Pancreas (tissue), 10 donors: ENCODE results near the gene PTPRD. TPM values are rescaled to one million over a fixed set of nuclear protein-coding genes. Genes with fewer than 3 reads are reported as not detected.

ENCODE experiments used
- ATAC-seq, 4 donors: fragments of 200-7000 bp; cut with Tn5 transposase; one replicate each; pipeline versions ENCODE4 v1.8.0 to v1.9.1; 2020; ENCODE audit warnings: mild to moderate bottlenecking in 4 of 4, moderate library complexity in 4 of 4
- DNase-seq, 6 donors: peaks; one replicate each; pipeline ENCODE4 v3.0.0-alpha.2; 2020
- FAIRE-seq: peaks from 2 replicates; lab custom pipeline; 2012; peaks lifted over from hg19 to GRCh38; lab: Jason Lieb, UNC
- H3K27ac ChIP-seq, 4 donors: fragments of 200-600 bp; sonication (generic); 1 replicate in 3 of 4; 2 replicates in 1 of 4; pipeline versions ENCODE4 v1.5.0 to v1.8.0; 2020
- H3K27me3 ChIP-seq, 4 donors: fragments of 200-600 bp; one replicate each; pipeline ENCODE4 v1.8.0; 2021
- H3K36me3 ChIP-seq, 3 donors: fragments of 200-600 bp; sonication (generic) in 1 of 3; one replicate each; pipeline versions ENCODE4 v1.5.0 to v1.8.0; 2020 to 2021
- H3K4me1 ChIP-seq, 3 donors: fragments of 200-600 bp; one replicate each; pipeline ENCODE4 v1.8.0; 2021
- H3K4me3 ChIP-seq, 4 donors: fragments of 200-600 bp; sonication (generic) in 2 of 4; one replicate each; pipeline versions ENCODE4 v1.5.0 to v1.8.0; 2020 to 2021
- H3K9me3 ChIP-seq, 4 donors: fragments of 200-600 bp; one replicate each; pipeline ENCODE4 v1.8.0; 2021
- CTCF ChIP-seq, 4 donors: fragments of 200-600 bp; sonication (generic) in 3 of 4; IDR thresholded peaks; one replicate each; pipeline versions ENCODE4 v1.5.0 to v1.8.0; 2021; ENCODE audit warnings: antibody characterized with exemption in 4 of 4
- WGBS, 2 donors: extraction: QIAGEN DNeasy Blood & Tissue Kit; methylation state at CpG; one replicate each; pipeline ENCODE4 v1.1.7; 2013; 5-methylcytosine and 5-hydroxymethylcytosine counted together
- intact Hi-C, 3 donors: fragments of 100-400 bp; cut with DNase I; formaldehyde crosslinking; loops; one replicate each; pipeline versions ENCODE4 v1.11.1 to v1.14.2; 2022
- polyA plus RNA-seq, 2 donors: library from polyadenylated mRNA; stranded (reverse); fragments of 200-250 nt; gene quantifications; one replicate each; pipeline ENCODE4 v1.2.3, GENCODE V29; 2013
- total RNA-seq, 6 donors: library from RNA; stranded (reverse); fragmentation: NEBNext Ultra II Directional in 4 of 6; extraction: Animal tissue kit (Norgen Biotek cat#: 25700) in 4 of 6; gene quantifications; one replicate each; pipeline versions ENCODE4 v1.2.1 to v1.2.4, GENCODE V29; 2021 to 2023
- donor health status: healthy with polysubstance abuse.
- donor health status: DM: no; HTN: no; CAD: no; lungs with moderate emphysema.
- donor health status: DM: no; HTN: no; CAD: no.
- donor health status: control.
- donor health status: control.
- donor health status: Bipolar disorder and iron deficiency.
- donor health status: DM: yes; HTN: yes; CAD: no.
- donor health status: DM: no; HTN: no; CAD: no.
- donor health status: DM: no; HTN: no; CAD: no.
- donor health status: DM: yes; HTN: yes; CAD: no.

Gene PTPRD
- total and polyA plus RNA-seq, 8 donors, result 2.1 to 21.7 (median 5.1) TPM

DNA sequence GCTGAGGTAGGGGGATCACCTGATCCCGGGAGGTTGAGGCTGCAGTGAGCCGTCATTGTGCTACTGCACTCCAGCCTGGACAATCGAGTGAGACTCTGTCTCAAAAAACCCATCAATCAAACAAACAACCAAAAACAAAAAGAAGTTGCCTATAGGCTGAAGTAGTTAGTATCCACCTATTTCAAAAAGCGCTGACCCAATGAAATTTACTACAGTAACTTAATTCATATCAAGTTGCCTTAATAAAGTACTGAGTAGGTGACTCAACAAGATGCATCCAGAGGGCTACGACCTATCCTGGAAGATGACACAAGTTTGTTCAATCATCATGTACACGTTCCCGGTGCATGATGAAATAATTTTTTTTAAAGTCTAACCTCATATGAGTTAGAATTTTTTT is 2164.6 kb downstream of the PTPRD start:
- Histone ChIP-seq H3K4me1 (no peaks in the 10 kb centered on the region), H3K4me3 (no peak overlapping the region), H3K9me3 (no peaks in the 10 kb centered on the region), H3K36me3 (no peaks in the 10 kb centered on the region), H3K27ac (no peak overlapping the region), H3K27me3 (no peaks in the 10 kb centered on the region)
- FAIRE-seq (no peak), ATAC-seq (no peak), DNase-seq (no peak)
- TF ChIP-seq CTCF (IDR thresholded peaks at IDR 0.05), result no peak
- 80 to 97% methylated on average over 7 of the region's 7 CpGs for WGBS, 2 donors
- intact Hi-C loops, result no loop called here

DNA sequence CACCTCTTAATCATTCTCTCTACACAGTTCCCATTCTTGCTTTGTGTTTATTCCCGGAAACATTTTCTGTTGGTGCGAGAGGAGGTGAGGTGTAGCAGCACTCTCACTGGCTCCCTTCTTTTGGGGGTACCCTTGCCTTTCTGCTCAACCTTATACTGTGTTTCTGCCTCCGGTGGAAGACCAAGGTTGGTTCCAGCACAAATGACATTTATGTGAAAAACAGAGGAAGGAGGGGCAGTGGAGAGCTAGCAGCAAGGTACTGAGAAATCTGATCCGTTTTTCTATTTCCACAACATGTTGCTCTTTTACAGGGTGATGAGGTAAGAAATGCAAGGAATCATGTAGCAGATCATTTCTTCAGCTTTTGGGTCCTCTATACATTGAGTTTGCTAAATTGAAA is 2165.2 kb downstream of the PTPRD start:
- Histone ChIP-seq H3K9me3 (no peaks in the 10 kb centered on the region), H3K36me3 (no peaks in the 10 kb centered on the region), H3K4me3 (no peak overlapping the region), H3K27me3 (no peaks in the 10 kb centered on the region), H3K4me1 (no peaks in the 10 kb centered on the region), H3K27ac (no peak overlapping the region)
- TF ChIP-seq CTCF (IDR thresholded peaks at IDR 0.05), result no peak
- no peak for ATAC-seq
- WGBS, 2 donors, result 66 to 76% methylated on average over 4 of the region's 4 CpGs
- intact Hi-C loops, result no loop called here
- no peak for DNase-seq
- no peak for FAIRE-seq

DNA sequence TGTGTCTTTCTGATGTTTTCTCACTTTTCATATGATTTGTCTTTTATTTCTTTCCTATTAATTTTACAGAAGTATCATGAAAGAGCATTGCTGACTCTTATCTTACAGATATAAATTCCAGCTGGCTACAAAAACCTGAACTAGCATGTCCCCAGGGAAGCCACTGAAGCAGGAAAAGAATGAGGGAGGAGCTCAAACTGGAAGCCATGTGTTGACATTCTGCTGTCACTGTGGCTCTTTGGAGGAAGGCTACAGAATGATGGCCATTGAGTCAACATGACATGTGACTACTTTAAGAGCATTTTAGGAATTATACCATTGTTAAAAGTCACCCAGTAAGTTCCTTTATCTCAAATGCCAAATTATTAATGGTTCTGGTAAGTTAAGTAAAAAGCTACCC is 2174.9 kb downstream of the PTPRD start:
- ATAC-seq (no peak), DNase-seq (no peak), FAIRE-seq (no peak)
- intact Hi-C loops, result no loop called here
- Histone ChIP-seq H3K4me1 (no peaks in the 10 kb centered on the region), H3K27me3 (no peaks in the 10 kb centered on the region), H3K27ac (no peak overlapping the region), H3K36me3 (no peaks in the 10 kb centered on the region), H3K9me3 (no peaks in the 10 kb centered on the region), H3K4me3 (no peak overlapping the region)
- no peak for TF ChIP-seq CTCF (IDR thresholded peaks at IDR 0.05)

DNA sequence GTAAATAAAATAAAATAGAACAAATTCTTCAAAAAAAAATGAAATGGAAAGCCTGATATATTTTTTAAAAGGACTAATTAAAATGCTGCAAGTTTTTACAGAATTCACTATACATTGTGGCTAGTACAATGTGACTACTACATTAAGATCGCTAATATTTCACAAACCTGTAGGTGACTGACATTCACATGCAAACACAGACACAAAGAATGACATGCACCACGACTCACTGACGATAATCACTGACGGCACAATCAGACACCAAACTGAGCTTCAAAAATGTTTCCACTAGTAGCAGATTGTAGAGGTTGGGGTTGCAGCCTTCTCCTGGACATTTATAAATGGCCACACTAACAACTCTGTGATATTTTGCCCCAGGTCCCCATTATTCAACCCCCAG is 2175.5 kb downstream of the PTPRD start:
- Histone ChIP-seq H3K4me3 (no peak overlapping the region), H3K27ac (no peak overlapping the region), H3K9me3 (no peaks in the 10 kb centered on the region), H3K27me3 (no peaks in the 10 kb centered on the region), H3K4me1 (no peaks in the 10 kb centered on the region), H3K36me3 (no peaks in the 10 kb centered on the region)
- TF ChIP-seq CTCF (IDR thresholded peaks at IDR 0.05), result no peak
- DNase-seq (no peak), FAIRE-seq (no peak), ATAC-seq (no peak)
- intact Hi-C loops, result no loop called here
- 69 to 84% methylated on average over 4 of the region's 4 CpGs for WGBS, 2 donors

- 19 to 21% methylated on average over 1 of the region's 1 CpG for WGBS, 2 donors
- H3K36me3 ChIP-seq, result no peaks in the 10 kb centered on the region
- FAIRE-seq (no peak), ATAC-seq (no peak), DNase-seq (no peak)
- H3K9me3 ChIP-seq, result no peaks in the 10 kb centered on the region
- no peaks in the 10 kb centered on the region for H3K27me3 ChIP-seq
- no peaks in the 10 kb centered on the region for H3K4me1 ChIP-seq
- H3K4me3 ChIP-seq, result no peak overlapping the region
- TF ChIP-seq CTCF (IDR thresholded peaks at IDR 0.05), result no peak
- intact Hi-C loops, result no loop called here
- no peak overlapping the region for H3K27ac ChIP-seq
Observed at GRCh38 chr9:8436786-8437185, 2176.0 kb downstream of the PTPRD start.
